SU-DHL-6 (cell line): ENCODE results near the gene LHPP.

ENCODE experiments used
- H2AFZ ChIP-seq: fragments of 200-600 bp; sonication (generic); 2 replicates; pipeline ENCODE4 v1.6.1; 2014; ENCODE audit warnings: low read depth, mild to moderate bottlenecking, moderate library complexity, mixed read lengths, antibody characterized with exemption, low read length; ENCODE audit not compliant: severe bottlenecking
- H3F3A ChIP-seq: fragments of 200-600 bp; shearing (Covaris generic); 2 replicates; pipeline ENCODE4 v1.6.0; 2016; ENCODE audit warnings: antibody characterized with exemption, mild to moderate bottlenecking; ENCODE audit not compliant: insufficient read depth
- H3K27ac ChIP-seq: fragments of 200-600 bp; sonication (generic); 2 replicates; pipeline ENCODE4 v1.5.1; 2016; ENCODE audit warnings: low read depth, mild to moderate bottlenecking, low read length, moderate library complexity, mixed read lengths
- H3K27me3 ChIP-seq: fragments of 200-600 bp; sonication (generic), shearing (Covaris generic); 2 replicates; pipeline ENCODE4 v1.6.0; 2014; ENCODE audit warnings: mild to moderate bottlenecking, low read length
- H3K36me3 ChIP-seq: fragments of 200-600 bp; sonication (generic); 2 replicates; pipeline ENCODE4 v1.6.1; 2014; ENCODE audit warnings: mild to moderate bottlenecking, low read length, mixed read lengths
- H3K4me2 ChIP-seq: fragments of 300-600, 200-600 bp; shearing (Covaris generic), sonication (generic); 2 replicates; pipeline ENCODE4 v1.6.0; 2014; ENCODE audit warnings: low read length, low read depth, mild to moderate bottlenecking; ENCODE audit not compliant: poor library complexity, severe bottlenecking
- H3K4me3 ChIP-seq: fragments of 200-600 bp; sonication (generic); 2 replicates; pipeline ENCODE4 v1.5.1; 2014; ENCODE audit warnings: antibody characterized with exemption, low read length, mild to moderate bottlenecking, mixed read lengths; ENCODE audit not compliant: insufficient read depth, poor library complexity, severe bottlenecking
- H3K79me2 ChIP-seq: fragments of 200-600 bp; sonication (generic); 2 replicates; pipeline ENCODE4 v1.6.1; 2014; ENCODE audit warnings: mild to moderate bottlenecking, low read length, moderate library complexity; ENCODE audit not compliant: insufficient read depth
- H3K9ac ChIP-seq: fragments of 200-600 bp; sonication (generic); 2 replicates; pipeline ENCODE4 v1.7.0; 2014; ENCODE audit warnings: mild to moderate bottlenecking, low read length
- H3K9me2 ChIP-seq: fragments of 200-600 bp; sonication (generic); replicated peaks from 2 replicates; pipeline ENCODE4 v1.6.1; 2014; ENCODE audit warnings: low read length; ENCODE audit not compliant: insufficient read depth
- H3K9me3 ChIP-seq: fragments of 200-600 bp; sonication (generic); 2 replicates; pipeline ENCODE4 v1.6.1; 2014; ENCODE audit warnings: low read length, mixed read lengths; ENCODE audit not compliant: insufficient read depth
- H4K20me1 ChIP-seq: fragments of 200-600 bp; sonication (generic); 2 replicates; pipeline ENCODE4 v1.6.1; 2014; ENCODE audit warnings: low read depth, mild to moderate bottlenecking, antibody characterized with exemption, low read length, moderate library complexity, mixed read lengths
- CTCF ChIP-seq: fragments of 200-600 bp; sonication (generic); IDR thresholded peaks from one replicate; pipeline ENCODE4 v1.5.1; 2017; ENCODE audit warnings: antibody characterized with exemption, mild to moderate bottlenecking, low read length, moderate library complexity; ENCODE audit not compliant: insufficient read depth, poor library complexity, severe bottlenecking
- EZH2phosphoT487 ChIP-seq: fragments of 200-600 bp; sonication (generic), shearing (Covaris generic); conservative IDR thresholded peaks from 2 replicates; pipeline ENCODE4 v1.6.1; 2018; ENCODE audit warnings: mild to moderate bottlenecking, antibody characterized with exemption, low read length, moderate library complexity, mixed read lengths

Gene LHPP

DNA sequence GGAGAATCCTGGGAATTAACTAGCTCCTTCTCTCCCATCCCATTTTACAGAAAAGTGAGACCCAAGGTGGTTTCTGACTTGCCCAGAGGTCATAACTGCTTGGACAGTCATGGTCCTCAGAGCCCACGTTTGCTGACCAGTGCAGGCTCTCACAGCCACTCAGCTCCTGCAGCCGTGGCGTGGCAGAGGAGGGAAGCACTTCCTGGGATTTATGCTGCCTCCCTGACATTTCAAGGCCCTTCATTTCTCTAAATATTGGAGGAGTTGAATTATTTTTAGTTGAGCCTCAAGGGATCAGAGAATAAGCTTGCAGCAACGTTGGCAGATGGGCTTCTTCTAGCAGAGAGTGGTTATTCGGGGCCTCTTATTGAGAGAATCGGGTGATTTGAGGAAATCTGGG is 77.1 kb downstream of the LHPP start:
- peak overlapping the region; percentile 98 for H3K27ac ChIP-seq
- H3K4me2 ChIP-seq, result peak overlapping the region; percentile 62
- no peaks in the 10 kb centered on the region for H4K20me1 ChIP-seq
- H3K9ac ChIP-seq, result peak overlapping the region; percentile 83
- H3K9me3 ChIP-seq, result no peaks in the 10 kb centered on the region
- H3K4me3 ChIP-seq, result no peak overlapping the region
- TF ChIP-seq EZH2phosphoT487 (no peak), CTCF (no peak)
- H3K79me2 ChIP-seq, result no peaks in the 10 kb centered on the region
- peaks cover 71% of the 10 kb centered on the region for H3F3A ChIP-seq
- no peaks in the 10 kb centered on the region for H3K27me3 ChIP-seq
- no peaks in the 10 kb centered on the region for H3K36me3 ChIP-seq
- no peak overlapping the region for H2AFZ ChIP-seq
- H3K9me2 ChIP-seq, result no peaks in the 10 kb centered on the region

- Histone ChIP-seq H3K4me2 (peak overlapping the region; percentile 73), H3K27me3 (no peaks in the 10 kb centered on the region), H3K79me2 (no peaks in the 10 kb centered on the region), H4K20me1 (no peaks in the 10 kb centered on the region), H3K9ac (peak overlapping the region; percentile 77), H3K9me3 (no peaks in the 10 kb centered on the region), H3K9me2 (no peaks in the 10 kb centered on the region), H3K36me3 (no peaks in the 10 kb centered on the region), H2AFZ (no peak overlapping the region), H3F3A (peaks cover 74% of the 10 kb centered on the region), H3K27ac (peak overlapping the region; percentile 98), H3K4me3 (no peak overlapping the region)
- TF ChIP-seq EZH2phosphoT487, result no peak
- peak; percentile 58 for TF ChIP-seq CTCF
These were observed 78.5 kb downstream of the LHPP start for GRCh38 chr10:124539935-124540641.

DNA sequence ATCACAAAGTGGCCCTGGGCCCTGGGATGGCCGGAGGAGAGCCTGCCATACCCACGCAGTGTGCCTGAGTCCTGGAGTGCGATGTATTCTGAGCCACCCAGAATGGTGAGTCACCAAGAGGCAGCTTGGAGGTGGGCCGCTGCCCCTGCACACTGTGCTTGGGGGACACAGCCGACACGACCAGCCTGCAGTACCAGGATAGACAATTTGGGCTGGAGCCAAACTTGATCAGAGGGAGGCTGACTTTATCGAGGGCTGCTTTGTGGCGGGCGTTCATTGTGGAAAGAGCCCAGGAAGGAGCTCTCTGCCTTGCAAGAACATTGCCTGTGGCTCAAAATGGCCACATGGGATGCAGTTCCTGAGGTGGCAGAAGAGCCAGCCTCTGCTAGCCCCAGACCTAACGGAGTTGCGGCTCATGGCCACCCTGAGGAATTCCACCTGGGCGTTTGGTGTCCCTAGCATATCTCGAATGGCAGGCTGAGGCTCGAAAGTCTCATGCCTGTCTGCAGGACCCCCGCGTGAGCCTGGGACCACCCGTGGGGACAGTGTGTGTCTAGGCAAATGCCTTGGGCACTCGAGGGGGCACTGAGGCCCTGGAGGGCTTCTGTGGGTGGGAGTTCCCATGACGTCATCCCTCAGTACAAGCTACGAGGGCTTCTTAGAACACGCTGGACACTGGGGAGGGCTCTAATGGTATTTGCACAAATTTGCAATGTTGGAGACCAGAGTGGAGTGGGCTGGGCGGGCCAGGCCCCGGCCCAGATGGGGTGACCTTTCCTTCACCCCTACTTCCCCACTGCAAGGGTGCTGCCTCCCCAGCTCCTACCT is 79.7 kb downstream of the LHPP start:
- H3K9ac ChIP-seq, result peak overlapping the region; percentile 77

More for the DNA sequence above, 79.7 kb downstream of the LHPP start:
- H3K27me3 ChIP-seq, result no peaks in the 10 kb centered on the region
- H3K27ac ChIP-seq, result peak overlapping the region; percentile 98
- H3F3A ChIP-seq, result peaks cover 74% of the 10 kb centered on the region
- H3K9me2 ChIP-seq, result no peaks in the 10 kb centered on the region
- H4K20me1 ChIP-seq, result no peaks in the 10 kb centered on the region
- TF ChIP-seq CTCF (no peak), EZH2phosphoT487 (no peak)
- no peaks in the 10 kb centered on the region for H3K9me3 ChIP-seq
- H2AFZ ChIP-seq, result no peak overlapping the region
- no peak overlapping the region for H3K4me3 ChIP-seq
- peak overlapping the region; percentile 73 for H3K4me2 ChIP-seq
- H3K36me3 ChIP-seq, result no peaks in the 10 kb centered on the region
- no peaks in the 10 kb centered on the region for H3K79me2 ChIP-seq
